NCI-H774 (cell line): ENCODE measurements around the gene ZNF500.
"Not testable (repeated sequence)": the region's sequence is repeated elsewhere in the genome, so short reads cannot be mapped to it uniquely, and the experiment has no call there.

ENCODE experiments used
- DNase-seq: peaks from one replicate; lab custom pipeline; 2025; lab: John Stamatoyannopoulos, UW

ZNF500 gene

GRCh38 chr16:4796982-4797804, 30.2 kb upstream of the ZNF500 start:
- DNase-seq, result no peak

GRCh38 chr16:4795828-4796572, 29.0 kb upstream of the ZNF500 start:
- DNase-seq, result no peak

DNA sequence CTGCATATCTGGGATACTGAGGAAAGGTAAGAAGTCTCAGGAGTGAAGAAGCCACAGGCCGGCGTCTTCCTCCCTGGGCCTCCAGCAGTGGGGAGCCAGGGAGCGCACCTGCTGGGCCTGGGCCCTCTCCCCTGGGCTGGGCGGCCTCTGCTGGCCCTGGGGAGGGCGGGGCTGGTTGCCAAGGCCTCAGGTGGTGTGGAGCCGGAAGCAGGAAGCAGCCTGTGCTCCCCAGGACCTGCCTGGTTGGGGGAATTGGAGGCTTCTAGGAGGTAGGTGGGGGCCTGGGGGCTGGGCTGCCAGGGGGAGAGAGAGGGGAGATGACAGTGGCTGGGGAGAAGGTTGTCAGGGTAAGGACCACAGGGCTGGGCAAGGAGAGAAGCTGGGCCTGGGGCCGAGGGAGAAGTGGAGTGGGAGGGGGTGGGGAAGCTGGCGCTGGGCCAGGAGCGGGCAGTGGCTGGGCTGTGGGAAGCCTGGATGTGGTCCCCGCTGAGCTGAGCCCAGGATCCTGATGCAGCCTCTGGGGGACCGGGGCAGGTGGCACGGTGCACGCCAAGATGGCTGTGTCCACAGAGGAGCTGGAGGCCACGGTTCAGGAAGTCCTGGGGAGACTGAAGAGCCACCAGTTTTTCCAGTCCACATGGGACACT, 28.3 kb upstream of the ZNF500 start, which contains the start of gene SMIM22:
Gene SMIM22, plus strand, starts transcription at position 189 of the 647 bp plus-strand sequence. Its CDS starts 366 bp downstream, at position 555.
- peak; percentile 71 for DNase-seq

DNA sequence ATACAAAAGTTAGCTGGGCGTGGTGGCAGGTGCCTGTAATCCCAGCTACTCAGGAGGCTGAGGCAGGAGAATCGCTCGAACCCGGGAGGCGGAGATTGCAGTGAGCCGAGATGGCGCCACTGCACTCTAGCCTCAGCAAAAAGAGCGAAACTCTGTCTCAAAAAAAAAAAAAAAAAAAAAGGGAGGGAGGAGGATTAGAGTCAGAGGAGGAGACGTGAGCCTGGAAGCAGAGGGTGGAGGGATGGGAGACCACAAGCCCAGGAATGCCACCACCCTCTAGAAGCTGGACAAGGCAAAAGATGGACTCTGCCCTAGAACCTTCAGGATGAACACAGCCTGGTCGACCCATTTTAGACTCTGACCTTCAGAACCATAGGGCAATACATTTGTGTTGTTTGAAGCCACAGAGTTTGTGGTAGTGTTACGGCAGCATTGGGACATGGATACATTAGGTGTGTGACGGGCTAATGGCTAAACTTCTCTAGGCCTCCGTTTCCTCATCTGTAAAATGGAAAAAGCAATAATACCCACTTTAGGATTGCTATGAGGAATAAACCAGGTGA, 26.1 kb upstream of the ZNF500 start:
- no peak for DNase-seq

- no peak for DNase-seq
These were observed 23.9 kb upstream of the ZNF500 start for GRCh38 chr16:4790871-4791270.

GRCh38 chr16:4790261-4790660, 23.3 kb upstream of the ZNF500 start:
- no peak for DNase-seq

DNA sequence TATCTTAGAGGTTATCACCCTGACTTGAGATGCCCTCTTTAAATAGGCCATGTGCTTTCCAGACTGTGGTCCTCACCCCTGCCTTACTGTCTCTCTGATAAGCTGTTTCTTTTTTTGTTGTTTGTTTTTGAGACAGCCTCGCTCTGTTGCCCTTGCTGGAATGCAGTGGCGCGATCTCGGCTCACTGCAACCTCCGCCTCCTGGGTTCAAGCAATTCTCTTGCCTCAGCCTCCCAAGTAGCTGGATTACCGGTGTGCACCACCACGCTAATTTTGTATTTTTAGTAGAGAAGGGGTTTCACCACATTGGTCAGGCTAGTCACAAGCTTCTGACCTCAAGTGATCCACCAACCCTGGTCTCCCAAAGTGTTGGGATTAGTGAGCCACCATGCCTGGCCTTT, 21.9 kb upstream of the ZNF500 start:
- DNase-seq, result no peak

GRCh38 chr16:4788489-4788889, 21.5 kb upstream of the ZNF500 start:
- no peak for DNase-seq

DNA sequence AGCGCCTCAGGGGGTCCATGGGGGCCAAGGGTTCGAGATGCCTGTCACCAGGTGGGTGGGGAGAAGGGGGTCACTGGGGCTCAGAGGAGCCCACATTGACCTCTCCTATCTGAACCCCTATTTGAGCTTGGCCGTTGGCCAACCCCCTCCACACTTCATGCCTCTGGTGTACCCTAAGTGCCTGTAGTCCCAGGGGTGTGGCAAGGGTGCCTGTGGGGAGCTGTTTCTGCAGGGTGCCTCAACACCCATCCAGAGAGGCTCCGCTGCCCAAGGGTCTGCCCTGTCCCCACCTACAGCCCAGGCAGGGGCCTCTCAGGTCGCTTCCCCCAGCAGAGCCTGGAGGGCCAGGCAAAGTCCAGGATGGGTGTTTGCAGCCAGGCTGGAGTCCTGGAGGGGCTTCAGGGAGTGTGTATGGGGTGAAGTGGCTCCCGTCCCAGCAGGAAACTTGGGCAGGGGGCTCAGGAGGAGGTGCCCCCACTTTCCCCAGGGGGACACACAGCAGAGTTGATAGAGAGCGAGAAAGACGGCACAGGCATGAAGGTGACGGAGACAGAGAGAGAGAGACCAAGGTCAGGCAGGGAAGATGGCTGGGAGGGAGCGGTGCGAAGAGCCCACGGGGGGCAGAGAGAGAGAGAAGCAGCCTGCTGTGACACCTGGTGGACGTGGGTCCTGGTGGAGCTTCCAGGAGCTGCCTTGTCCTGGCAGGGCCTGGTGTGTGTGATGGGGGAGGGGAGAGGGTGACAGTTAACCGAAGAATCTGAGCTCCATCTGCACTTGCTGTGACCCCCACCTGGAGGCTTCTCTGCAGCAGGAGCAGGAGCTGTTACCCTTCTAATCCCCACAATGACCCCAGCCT, 20.9 kb upstream of the ZNF500 start, which contains the start of gene SEPTIN12:
Gene SEPTIN12, minus strand, starts transcription at position 719 of the 856 bp plus-strand sequence. Its CDS starts 700 bp downstream, at position 19.
- no peak for DNase-seq

- no peak for DNase-seq
These were observed 20.1 kb upstream of the ZNF500 start for GRCh38 chr16:4787068-4787467.

DNA sequence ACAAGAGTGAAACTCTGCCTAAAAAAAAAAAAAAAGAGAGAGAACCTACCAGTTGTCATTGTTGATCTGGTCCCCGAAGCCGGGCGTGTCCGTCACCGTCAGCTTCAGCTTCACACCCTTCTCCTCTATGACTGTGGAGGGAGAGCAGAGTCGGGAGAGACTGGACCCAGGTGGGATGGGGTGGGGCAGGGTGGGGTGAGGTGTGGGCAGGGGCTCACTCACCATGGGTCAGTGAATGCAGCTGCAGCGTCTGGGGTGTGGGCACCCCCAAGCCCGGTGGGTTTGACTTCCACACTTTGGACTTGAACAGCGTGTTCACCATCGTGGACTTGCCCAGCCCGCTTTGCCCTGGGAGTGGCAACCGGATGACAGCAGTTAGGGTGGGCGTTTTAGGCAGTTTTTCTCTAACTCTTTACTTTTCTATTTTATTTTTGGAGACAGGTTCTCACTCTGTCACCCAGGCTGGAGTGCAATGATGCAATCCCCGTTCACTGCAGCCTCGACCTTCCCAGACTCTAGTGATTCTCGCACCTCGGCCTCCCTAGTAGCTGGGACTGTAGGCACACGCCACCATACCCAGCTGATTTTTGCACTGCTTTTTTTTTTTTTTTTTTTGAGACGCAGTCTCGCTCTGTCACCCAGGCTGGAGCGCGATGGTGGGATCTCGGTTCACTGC, 18.9 kb upstream of the ZNF500 start:
- no peak for DNase-seq

GRCh38 chr16:4784444-4784987, 17.6 kb upstream of the ZNF500 start:
- not testable (repeated sequence) for DNase-seq

DNA sequence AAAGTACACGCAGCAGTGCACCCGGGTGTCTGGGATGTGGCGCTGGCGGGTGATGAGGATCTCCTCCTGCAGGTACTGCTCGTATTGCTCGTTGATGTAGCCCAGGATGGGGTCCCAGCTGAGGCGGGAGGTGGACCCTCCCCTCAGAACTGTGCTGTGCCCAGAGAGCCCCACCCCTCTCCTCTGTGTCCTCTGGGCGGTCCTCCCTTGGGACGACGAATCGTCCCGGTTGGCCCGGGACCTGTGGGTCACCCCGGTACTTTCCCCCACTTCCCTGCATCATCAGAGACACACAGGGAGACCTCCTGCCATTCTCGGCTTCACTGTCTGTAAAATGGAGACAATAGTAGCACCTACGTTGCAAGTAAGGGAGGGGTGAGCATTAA, 17.0 kb upstream of the ZNF500 start:
- no peak for DNase-seq

GRCh38 chr16:4783251-4783950, 16.4 kb upstream of the ZNF500 start:
- no peak for DNase-seq

DNA sequence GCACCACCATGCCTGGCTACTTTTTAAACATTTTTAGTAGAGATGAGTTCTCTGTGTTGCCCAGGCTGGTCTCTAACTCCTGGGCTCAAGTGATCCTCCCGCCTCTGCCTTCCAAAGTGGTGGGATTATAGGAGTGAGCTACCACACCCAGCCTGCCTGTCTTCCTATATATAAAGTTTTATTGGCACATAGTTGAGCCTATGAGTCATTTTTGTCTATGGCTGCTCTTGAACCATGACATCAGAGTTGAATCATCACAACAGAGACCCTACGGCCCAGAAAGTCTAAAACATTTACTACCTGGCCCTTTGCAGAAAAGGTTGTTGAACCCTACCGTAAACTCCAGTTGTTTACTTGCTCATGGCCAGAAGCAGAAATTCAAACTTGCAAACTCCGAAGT, 13.3 kb upstream of the ZNF500 start:
- no peak for DNase-seq

DNA sequence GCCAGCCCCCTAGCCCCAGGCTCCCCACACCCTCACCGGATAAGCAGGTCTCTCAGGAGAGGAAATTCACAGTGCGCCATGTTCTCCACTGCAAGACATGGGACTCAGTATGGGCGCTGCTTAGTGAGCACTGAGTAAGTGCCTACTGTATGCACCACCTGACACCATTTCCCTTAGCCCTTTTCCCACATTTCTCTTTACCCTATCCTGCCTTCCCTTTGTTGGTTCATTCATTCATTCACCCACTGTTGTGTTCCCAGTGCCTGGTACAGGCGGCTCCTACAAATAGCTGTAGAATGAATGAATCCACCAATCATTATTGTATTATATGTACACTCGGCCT, 11.1 kb upstream of the ZNF500 start:
- DNase-seq, result no peak

DNA sequence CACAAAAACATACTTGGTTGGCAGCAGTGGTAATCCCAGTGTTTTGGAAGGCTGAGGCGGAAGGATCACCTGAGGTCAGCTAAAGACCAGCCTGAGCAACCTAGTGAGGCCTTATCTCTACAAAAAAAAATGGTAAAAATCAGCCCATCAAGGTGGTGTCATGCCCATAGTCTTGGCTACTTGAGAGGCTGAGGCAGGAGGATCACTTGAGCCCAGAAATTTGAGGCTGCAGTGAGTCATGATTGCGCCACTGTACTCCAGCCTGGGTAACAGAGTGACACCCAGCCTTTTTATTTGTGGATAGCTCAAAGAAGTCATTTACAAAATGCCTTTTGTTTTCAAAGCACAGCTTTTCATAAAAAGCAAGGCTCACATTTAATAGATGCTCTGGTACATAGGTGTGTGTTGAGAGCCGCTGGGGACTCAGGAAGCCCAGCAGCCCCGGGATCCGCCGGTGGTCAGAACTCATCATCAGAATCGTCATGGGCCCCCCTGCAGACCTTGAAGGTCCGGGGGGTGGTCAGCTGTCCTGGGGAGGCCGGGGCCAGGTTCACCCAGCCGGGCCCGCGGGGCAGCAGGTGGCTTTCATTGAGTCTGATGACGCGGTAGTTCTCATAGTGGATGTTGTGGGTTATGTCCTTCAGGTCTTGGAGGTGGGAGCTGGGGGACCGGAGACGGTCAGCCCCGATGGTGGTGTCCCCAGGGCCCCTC, 10.5 kb upstream of the ZNF500 start:
- no peak for DNase-seq

GRCh38 chr16:4776141-4776705, 9.3 kb upstream of the ZNF500 start:
- DNase-seq, result no peak

GRCh38 chr16:4775005-4775404, 8.0 kb upstream of the ZNF500 start:
- DNase-seq, result no peak
